ENCODE data around the gene CAMKK1.

CAMKK1 gene

GRCh38 chr17:3893003-3893719, at the start of gene CAMKK1:
Gene CAMKK1 (minus strand): TSS chr17:3893053. CDS start chr17:3885687, 7,366 bp downstream.
- peaks cover 42% of the 10 kb centered on the region for H3K27me3 Mint-ChIP-seq (ENCODE audit: low read depth, poor library complexity)
- TF ChIP-seq CTCF (IDR thresholded peaks at IDR 0.05): no peak
- peaks cover 77% of the 10 kb centered on the region for H3K4me1 Mint-ChIP-seq
- peak; percentile 92 for DNase-seq
- H3K27ac Mint-ChIP-seq: no peak within 1 kb of the TSS
- no peaks in the 10 kb centered on the region for H3K9me3 Mint-ChIP-seq
- H3K4me3 Mint-ChIP-seq: peak within 1 kb of the TSS; percentile 78
- H3K36me3 Mint-ChIP-seq (ENCODE audit: low read depth): no peaks in the 10 kb centered on the region

- H3K27ac Mint-ChIP-seq: no peak overlapping the region
- no peaks in the 10 kb centered on the region for H3K9me3 Mint-ChIP-seq
- no peaks in the 10 kb centered on the region for H3K36me3 Mint-ChIP-seq (ENCODE audit: low read depth)
- no peak for TF ChIP-seq CTCF (IDR thresholded peaks at IDR 0.05)
- H3K4me3 Mint-ChIP-seq: no peak overlapping the region
- H3K27me3 Mint-ChIP-seq (ENCODE audit: low read depth, poor library complexity): peaks cover 20% of the 10 kb centered on the region
- H3K4me1 Mint-ChIP-seq: peaks cover 33% of the 10 kb centered on the region
- no peak for DNase-seq
These were observed 48.3 kb upstream of the CAMKK1 start for GRCh38 chr17:3940965-3941698.

DNA sequence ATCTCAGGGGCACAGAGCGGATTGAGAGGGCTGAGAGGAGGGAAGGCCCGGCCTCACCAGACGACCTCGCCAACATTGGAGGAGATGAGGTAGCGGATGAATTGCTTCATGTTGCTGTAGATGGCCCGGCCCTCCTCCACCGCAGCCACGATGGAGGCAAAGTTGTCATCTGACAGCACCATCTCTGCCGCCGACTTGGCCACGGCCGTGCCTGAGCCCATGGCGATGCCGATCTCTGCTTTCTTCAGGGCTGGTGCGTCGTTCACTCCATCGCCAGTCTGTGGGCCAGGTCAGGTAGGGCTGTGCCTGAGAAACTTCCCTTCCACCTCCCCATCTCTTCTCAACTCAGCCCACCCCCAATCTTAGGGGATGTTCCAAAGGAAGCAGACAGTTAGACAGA, 44.5 kb upstream of the CAMKK1 start:
- no peak overlapping the region for H3K4me3 Mint-ChIP-seq
- H3K36me3 Mint-ChIP-seq (ENCODE audit: low read depth): no peaks in the 10 kb centered on the region
- no peak for TF ChIP-seq CTCF (IDR thresholded peaks at IDR 0.05)
- peaks cover 4% of the 10 kb centered on the region for H3K4me1 Mint-ChIP-seq
- H3K27ac Mint-ChIP-seq: no peak overlapping the region
- DNase-seq: no peak
- no peaks in the 10 kb centered on the region for H3K9me3 Mint-ChIP-seq
- H3K27me3 Mint-ChIP-seq (ENCODE audit: low read depth, poor library complexity): peaks cover 15% of the 10 kb centered on the region

- no peak for TF ChIP-seq CTCF (IDR thresholded peaks at IDR 0.05)
- DNase-seq: no peak
- Mint-ChIP-seq H3K9me3 (no peaks in the 10 kb centered on the region), H3K27me3 (ENCODE audit: low read depth, poor library complexity) (peaks cover 15% of the 10 kb centered on the region), H3K27ac (no peak overlapping the region), H3K4me1 (no peaks in the 10 kb centered on the region), H3K4me3 (no peak overlapping the region), H3K36me3 (ENCODE audit: low read depth) (no peaks in the 10 kb centered on the region)
These were observed 43.0 kb upstream of the CAMKK1 start for GRCh38 chr17:3935825-3936355.

GRCh38 chr17:3935140-3935542, 42.3 kb upstream of the CAMKK1 start:
- peak; percentile 66 for DNase-seq
- Mint-ChIP-seq H3K4me3 (no peak overlapping the region), H3K9me3 (no peaks in the 10 kb centered on the region), H3K27ac (no peak overlapping the region), H3K36me3 (ENCODE audit: low read depth) (no peaks in the 10 kb centered on the region), H3K27me3 (ENCODE audit: low read depth, poor library complexity) (peaks cover 15% of the 10 kb centered on the region), H3K4me1 (no peaks in the 10 kb centered on the region)
- TF ChIP-seq CTCF (IDR thresholded peaks at IDR 0.05): peak; percentile 59

Measured in nephron progenitor cell (in vitro differentiated cells).